ENCODE data around the gene KLHDC10.
A peak's percentile ranks its signal among the peaks of the same experiment; 100 is the strongest.
"Not testable (repeated sequence)": the region's sequence is repeated elsewhere in the genome, so short reads cannot be mapped to it uniquely, and the experiment has no call there.

Gene KLHDC10

DNA sequence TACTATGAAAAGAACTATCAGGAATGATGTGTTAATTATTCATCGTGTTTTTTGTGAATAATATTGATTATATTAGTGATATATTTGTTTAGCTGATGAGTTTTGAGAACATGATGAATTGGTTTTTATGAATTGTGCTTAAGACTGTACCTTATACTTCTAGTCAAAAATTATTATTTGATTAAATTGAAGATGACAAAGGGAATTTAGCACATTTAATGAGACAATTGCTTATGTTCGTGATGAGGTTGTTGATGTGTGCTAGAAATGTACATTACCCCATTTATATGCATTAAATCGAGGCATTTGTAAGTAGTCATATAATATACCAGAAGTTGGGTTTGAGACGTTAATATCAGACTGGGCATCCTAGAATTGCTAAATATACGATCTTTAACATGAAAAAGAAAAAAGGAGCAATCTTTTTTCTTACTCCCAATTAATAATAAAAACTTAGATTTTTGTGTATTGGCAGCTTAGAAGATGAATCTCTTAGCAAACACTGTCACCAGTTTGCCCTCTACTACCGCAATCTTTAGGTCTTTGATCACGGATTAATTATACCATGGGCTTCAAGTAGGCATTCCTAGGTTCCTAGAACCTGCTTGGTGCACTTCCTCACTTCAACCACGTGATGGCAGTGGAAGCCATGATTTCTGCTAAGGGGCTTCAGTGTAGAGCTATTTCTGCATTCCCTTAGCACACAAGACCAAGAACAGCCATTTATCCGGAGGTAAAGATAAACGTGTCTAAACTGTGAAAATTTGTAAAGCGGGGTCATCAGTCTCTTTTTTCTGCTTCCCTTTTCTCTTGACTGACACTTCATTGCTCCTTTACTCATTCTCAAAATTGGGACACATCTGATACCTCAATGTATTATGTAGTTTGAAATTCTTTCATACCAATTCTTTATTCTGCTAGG, 1.6 kb downstream of the KLHDC10 start:
- peak; percentile 24 to 29 for DNase-seq (ENCODE audit: extremely low read depth in 1 of 2, low read depth in 1 of 2)

DNA sequence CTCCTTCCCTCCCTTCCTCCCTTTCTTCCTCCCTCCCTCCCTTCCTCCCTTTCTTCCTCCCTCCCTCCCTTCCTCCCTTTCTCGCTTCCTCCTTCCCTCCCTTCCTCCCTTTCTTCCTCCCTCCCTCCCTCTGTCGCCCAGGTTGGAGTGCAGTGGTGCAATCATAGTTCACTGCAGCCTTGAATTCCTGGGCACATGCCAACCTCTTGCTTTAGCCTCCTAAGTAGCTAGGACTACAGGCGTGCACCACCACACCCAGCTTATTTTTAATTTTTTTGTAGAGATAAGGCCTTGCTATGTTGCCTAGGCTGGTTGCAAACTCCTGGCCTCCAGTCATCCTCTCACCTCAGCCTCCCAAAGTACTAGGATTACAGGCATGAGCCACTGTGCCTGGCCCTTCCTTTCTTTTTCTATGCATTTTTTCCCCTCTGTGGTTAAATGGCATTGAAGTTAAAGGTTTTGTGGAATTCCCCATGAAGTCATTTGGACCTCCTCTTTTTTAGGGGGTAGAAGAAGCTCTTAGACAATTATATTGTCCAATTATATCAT, 9.6 kb downstream of the KLHDC10 start:
- DNase-seq (ENCODE audit: extremely low read depth in 1 of 2, low read depth in 1 of 2): no peak

GRCh38 chr7:130083497-130083896, 13.2 kb downstream of the KLHDC10 start:
- DNase-seq (ENCODE audit: extremely low read depth in 1 of 2, low read depth in 1 of 2): not testable (repeated sequence)

- no peak for DNase-seq (ENCODE audit: extremely low read depth in 1 of 2, low read depth in 1 of 2)
Observed at GRCh38 chr7:130084037-130084875, 13.9 kb downstream of the KLHDC10 start.

- DNase-seq (ENCODE audit: extremely low read depth in 1 of 2, low read depth in 1 of 2): not testable (repeated sequence)
Observed at GRCh38 chr7:130085235-130085634, 14.9 kb downstream of the KLHDC10 start.

DNA sequence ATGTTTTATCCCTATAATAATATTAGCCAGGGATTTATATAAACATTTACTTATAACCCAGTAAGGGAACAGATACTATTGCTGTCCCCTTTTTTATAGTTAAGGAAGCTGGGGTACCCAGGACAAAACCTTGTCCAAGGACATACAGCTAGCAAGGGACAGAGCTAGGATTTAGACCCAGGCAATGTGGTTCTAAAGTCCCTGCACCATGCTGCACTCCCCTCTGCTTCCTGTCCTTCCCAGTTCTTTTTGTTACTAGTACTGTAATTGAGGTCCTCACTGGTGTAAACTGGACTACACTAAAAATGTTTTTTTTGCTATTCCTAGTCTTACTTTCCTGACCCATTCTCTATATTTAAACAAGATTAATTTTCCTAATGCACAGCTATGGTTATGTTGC, 16.6 kb downstream of the KLHDC10 start:
- DNase-seq (ENCODE audit: extremely low read depth in 1 of 2, low read depth in 1 of 2): no peak

- DNase-seq (ENCODE audit: extremely low read depth in 1 of 2, low read depth in 1 of 2): no peak
Observed at GRCh38 chr7:130087364-130087763, 17.0 kb downstream of the KLHDC10 start.

DNA sequence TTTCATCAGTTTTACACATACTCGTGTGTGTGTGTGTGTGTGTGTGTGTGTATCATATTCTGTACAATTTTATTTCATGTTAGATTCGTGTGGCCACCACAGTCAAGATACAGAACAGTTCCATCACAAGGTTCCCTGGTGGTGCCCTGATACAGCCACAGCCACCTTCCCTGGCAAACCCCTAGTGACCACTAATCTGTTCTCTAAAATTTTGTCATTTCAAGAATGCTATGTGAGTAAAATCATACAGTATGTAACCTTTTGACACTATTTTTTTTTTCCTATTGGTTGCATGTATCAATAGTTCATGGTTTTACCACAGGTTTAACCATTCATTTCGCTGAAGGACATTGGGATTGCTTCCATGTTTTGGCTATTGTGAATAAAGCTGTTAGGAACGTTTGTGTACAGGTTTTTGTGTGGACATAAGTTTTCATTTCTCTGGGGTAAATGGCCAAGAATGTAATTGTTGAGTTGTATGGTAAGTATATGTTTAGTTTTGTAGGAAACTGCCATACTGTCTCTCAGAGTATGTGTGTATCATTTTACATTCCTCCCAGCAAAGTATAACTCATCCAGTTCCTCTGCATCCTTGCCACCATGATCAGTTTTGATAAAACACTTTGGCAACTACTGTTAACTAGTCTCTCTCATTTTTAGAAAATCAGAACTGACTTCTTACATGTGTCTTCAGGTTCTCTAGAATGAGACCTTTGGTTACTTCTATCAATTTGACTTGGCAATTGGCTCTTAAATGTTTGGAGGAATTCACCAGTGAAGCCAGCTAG, 20.6 kb downstream of the KLHDC10 start:
- no peak for DNase-seq (ENCODE audit: extremely low read depth in 1 of 2, low read depth in 1 of 2)

DNA sequence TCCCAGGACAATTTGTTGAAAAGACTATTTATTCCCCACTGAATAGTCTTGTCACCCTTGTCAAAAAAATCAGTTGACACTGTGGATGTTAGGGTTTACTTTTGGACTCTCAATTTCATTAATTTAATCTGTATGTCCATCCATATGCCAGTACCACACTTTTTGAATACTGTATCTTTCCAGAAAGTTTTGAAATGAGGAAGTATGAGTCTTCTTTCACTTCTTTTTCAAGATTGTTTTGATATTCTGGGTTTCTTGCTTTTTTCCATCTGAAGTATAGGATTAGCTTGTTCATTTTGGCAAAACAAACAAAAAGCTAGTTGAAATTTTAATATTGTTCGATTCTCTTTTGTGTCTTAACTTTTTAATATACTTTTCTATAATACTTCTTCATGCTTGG, 21.7 kb downstream of the KLHDC10 start:
- no peak for DNase-seq (ENCODE audit: extremely low read depth in 1 of 2, low read depth in 1 of 2)

DNA sequence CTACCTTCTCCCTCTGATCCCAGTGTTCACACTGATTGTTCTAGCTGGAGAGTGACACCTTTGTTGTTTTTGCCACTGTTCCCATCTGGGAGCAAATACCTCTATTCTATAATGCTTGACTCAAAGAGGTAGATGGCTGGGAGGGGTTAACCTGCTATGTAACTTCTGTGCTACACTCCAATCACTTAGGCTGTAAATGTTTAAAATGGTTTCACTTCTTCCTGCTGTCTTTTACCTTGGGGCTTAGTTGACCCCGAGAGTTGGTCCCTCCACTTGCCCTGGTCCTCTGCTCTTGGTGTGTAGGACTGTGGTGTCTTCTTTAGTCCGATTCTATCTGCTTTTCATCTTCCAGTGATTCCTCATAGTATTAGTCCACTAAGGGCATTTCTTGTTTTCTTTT, 22.3 kb downstream of the KLHDC10 start:
- no peak for DNase-seq (ENCODE audit: extremely low read depth in 1 of 2, low read depth in 1 of 2)

DNA sequence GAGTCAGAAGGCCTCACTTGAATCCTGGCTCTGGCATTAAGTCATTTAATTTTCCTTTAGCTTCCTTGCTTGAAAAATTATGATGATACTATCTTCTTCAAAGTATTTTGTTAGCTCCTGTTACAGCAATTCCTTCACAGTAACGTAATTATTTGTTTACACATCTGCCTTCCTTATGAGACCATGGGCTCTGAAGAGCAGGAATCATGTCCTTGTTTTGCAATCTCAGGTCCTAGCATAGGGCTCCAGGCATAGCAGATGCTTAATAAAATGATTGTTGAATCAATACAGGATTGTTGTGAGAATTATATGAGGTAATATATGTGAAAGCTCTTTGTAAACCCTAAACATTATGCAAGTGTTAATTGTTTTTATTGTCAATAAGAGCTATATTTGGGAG, 25.5 kb downstream of the KLHDC10 start:
- no peak for DNase-seq (ENCODE audit: extremely low read depth in 1 of 2, low read depth in 1 of 2)

- DNase-seq (ENCODE audit: extremely low read depth in 1 of 2, low read depth in 1 of 2): no peak
Observed at GRCh38 chr7:130096243-130096827, 26.0 kb downstream of the KLHDC10 start.

- no peak for DNase-seq (ENCODE audit: extremely low read depth in 1 of 2, low read depth in 1 of 2)
Observed at GRCh38 chr7:130099331-130099730, 29.0 kb downstream of the KLHDC10 start.

DNA sequence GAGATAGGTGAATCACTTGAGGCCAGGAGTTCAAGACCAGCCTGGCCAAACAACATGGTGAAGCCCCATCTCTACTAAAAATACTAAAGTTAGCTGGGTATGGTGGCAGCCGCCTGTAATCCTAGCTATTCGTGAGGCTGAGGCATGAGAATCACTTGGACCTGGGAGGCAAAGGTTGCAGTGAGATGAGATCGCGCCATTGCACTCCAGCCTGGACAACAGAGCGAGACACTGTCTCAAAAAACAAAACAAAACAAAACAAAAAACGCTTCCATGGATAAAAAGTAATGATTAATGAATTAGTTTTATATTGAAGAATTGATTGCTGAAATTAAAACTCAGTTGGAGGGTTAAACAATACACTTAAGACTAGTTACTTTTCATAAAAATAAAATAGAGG, 32.3 kb downstream of the KLHDC10 start:
- no peak for DNase-seq (ENCODE audit: extremely low read depth in 1 of 2, low read depth in 1 of 2)

DNA sequence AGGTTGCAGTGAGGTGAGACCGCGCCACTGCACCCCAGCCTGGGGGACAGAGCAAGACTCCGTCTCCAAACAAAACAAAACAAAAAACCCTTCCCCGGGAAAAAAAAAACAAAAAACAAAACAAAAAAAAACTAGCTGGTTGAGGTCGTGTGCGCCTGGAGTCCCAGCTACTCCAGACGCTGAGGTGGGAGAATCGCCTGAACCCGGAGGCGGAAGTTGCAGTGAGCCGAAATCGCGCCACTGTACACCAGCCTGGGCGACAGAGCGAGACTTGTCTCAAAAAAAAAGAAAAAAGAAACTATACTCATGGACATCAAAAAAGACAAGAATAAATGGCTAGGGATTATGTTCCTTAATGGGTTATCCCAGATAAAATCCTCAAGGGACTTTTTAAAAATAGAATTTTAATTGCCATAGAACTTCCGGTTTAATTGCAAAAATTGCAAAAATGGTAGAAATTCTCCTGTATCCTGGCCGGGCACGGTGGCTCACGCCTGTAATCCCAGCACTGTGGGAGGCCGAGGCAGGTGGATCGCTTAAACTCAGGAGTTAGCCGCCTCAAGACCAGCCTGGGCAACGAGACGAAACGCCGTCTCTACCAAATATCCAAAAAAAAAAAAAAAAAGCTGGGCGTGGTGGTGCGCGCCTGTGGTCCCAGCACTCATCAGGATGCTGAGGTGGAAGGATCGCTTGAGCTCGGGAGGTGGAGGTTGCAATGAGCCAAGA, 37.8 kb downstream of the KLHDC10 start:
- DNase-seq (ENCODE audit: extremely low read depth in 1 of 2, low read depth in 1 of 2): no peak

GRCh38 chr7:130108809-130109208, 38.5 kb downstream of the KLHDC10 start:
- no peak for DNase-seq (ENCODE audit: extremely low read depth in 1 of 2, low read depth in 1 of 2)

DNA sequence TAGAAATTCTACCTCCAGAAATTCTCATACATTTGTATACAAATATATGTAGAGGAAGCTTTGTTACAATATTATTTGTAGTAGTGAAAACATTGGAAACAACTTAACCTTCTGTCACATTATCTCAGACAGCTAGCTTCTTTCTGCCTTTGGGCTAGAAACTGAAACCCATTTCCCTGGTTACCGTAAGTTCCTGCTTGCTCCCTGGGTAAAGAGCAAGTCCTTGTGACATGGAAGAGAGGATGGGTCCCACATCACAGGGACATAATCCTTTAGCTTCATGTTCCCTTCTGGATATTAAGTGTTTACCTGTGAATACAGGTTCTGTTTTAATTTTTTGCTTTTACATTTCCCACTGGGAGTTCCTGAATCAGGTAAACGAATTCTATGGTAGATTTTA, 41.8 kb downstream of the KLHDC10 start:
- DNase-seq (ENCODE audit: extremely low read depth in 1 of 2, low read depth in 1 of 2): no peak

GRCh38 chr7:130112662-130113425, 42.5 kb downstream of the KLHDC10 start:
- no peak for DNase-seq (ENCODE audit: extremely low read depth in 1 of 2, low read depth in 1 of 2)

DNA sequence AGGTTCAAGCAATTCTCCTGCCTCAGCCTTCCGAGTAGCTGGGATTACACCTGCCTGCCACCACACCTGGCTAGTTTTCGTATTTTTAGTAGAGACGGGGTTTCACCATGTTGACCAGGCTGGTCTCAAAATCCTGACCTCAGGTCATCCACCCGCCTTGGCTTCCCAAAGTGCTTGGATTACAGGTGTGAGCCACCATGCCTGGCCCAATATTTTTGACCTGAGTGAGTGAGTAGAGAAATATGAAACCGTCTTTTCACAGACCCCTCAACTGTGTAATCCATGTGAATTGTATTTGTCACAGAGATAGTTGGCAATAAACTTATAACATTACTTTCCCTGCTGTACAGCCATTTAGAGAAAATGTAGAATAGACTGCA, 43.1 kb downstream of the KLHDC10 start:
- DNase-seq (ENCODE audit: extremely low read depth in 1 of 2, low read depth in 1 of 2): not testable (repeated sequence)

All from activated CD8-positive, alpha-beta memory T cell treated with anti-CD3 and anti-CD28 coated beads for 1 hour (primary cell).